IMR-90 (cell line): ENCODE data around the gene SLC52A1. TPM values are rescaled to one million over a fixed set of nuclear protein-coding genes. Genes with fewer than 3 reads are reported as not detected.

Experiments
- ATAC-seq: fragments of 200-7000 bp; cut with Tn5 transposase; 2 replicates; pipeline ENCODE4 v1.9.1; 2020; ENCODE audit warnings: low read depth, mild to moderate bottlenecking, moderate library complexity
- BruUV-seq: library from RNA; stranded (reverse); fragments of 400-500 nt; replicated peaks from 2 replicates; lab custom pipeline; 2021; lab: Mats Ljungman, UMichigan
- CTCF ChIA-PET: fragments of 300-600 bp; formaldehyde crosslinking; extraction: SDS; loops from one replicate; lab custom pipeline; 2021; ENCODE audit warnings: antibody characterized with exemption; lab: Yijun Ruan, JAX
- POLR2A ChIA-PET: fragments of 300-600 bp; sonication (Branson Sonifier 250); formaldehyde crosslinking; loops from one replicate; lab custom pipeline; 2022; ENCODE audit warnings: antibody characterized with exemption; ENCODE audit not compliant: unreplicated experiment; lab: Charles Lee
- DNase-seq: peaks from one replicate; pipeline ENCODE4 v3.0.0; 2013
- H2AFZ ChIP-seq: replicated peaks from 2 replicates; pipeline ENCODE3; 2013; ENCODE audit warnings: low read length, mild to moderate bottlenecking; ENCODE audit not compliant: poor library complexity
- H2AK5ac ChIP-seq: 2 replicates; pipeline ENCODE4 v1.6.1; 2013; ENCODE audit warnings: low read depth, low read length, inconsistent platforms
- H2AK9ac ChIP-seq: replicated peaks from 2 replicates; pipeline ENCODE3; 2013; ENCODE audit warnings: mild to moderate bottlenecking, low read depth, low read length, moderate library complexity; ENCODE audit not compliant: poor library complexity
- H2BK120ac ChIP-seq: 2 replicates; pipeline ENCODE4 v1.6.1; 2013; ENCODE audit warnings: low read depth, low read length, inconsistent platforms
- H2BK15ac ChIP-seq: 3 replicates; pipeline ENCODE4 v1.6.1; 2013; ENCODE audit warnings: low read depth, low read length, inconsistent platforms
- H2BK20ac ChIP-seq: 2 replicates; pipeline ENCODE4 v1.6.1; 2013; ENCODE audit warnings: low read depth, mild to moderate bottlenecking, inconsistent platforms, low read length, moderate library complexity
- H2BK5ac ChIP-seq: 2 replicates; pipeline ENCODE4 v1.6.1; 2013; ENCODE audit warnings: mild to moderate bottlenecking, low read depth, low read length, inconsistent platforms; ENCODE audit not compliant: poor library complexity, severe bottlenecking
- H3K14ac ChIP-seq: replicated peaks from 2 replicates; pipeline ENCODE4 v1.6.1; 2013; ENCODE audit warnings: low read depth, low read length, inconsistent platforms
- H3K18ac ChIP-seq: 2 replicates; pipeline ENCODE4 v1.6.1; 2013; ENCODE audit warnings: low read depth, low read length, control low read depth
- H3K23ac ChIP-seq: 2 replicates; pipeline ENCODE4 v1.6.1; 2013; ENCODE audit warnings: low read depth, low read length, inconsistent platforms
- H3K27ac ChIP-seq: 2 replicates; pipeline ENCODE4 v1.5.1; 2013; ENCODE audit warnings: mild to moderate bottlenecking, control low read depth, low read length; ENCODE audit not compliant: insufficient read depth
- H3K27me3 ChIP-seq: 2 replicates; pipeline ENCODE4 v1.6.1; 2013; ENCODE audit warnings: low read length; ENCODE audit not compliant: control insufficient read depth, insufficient read depth
- H3K36me3 ChIP-seq: 2 replicates; pipeline ENCODE4 v1.6.1; 2013; ENCODE audit warnings: low read length, mixed read lengths; ENCODE audit not compliant: control insufficient read depth, insufficient read depth
- H3K4ac ChIP-seq: 2 replicates; pipeline ENCODE4 v1.6.1; 2013; ENCODE audit warnings: low read depth, low read length, inconsistent platforms
- H3K4me1 ChIP-seq: 2 replicates; pipeline ENCODE4 v1.6.1; 2013; ENCODE audit warnings: low read length, mixed read lengths; ENCODE audit not compliant: control insufficient read depth, insufficient read depth
- H3K4me2 ChIP-seq: 2 replicates; pipeline ENCODE4 v1.6.1; 2013; ENCODE audit warnings: low read depth, mild to moderate bottlenecking, control low read depth, low read length, moderate library complexity
- H3K4me3 ChIP-seq: 2 replicates; pipeline ENCODE4 v1.5.1; 2013; ENCODE audit warnings: low read depth, mild to moderate bottlenecking, control low read depth, low read length, moderate library complexity; ENCODE audit not compliant: insufficient read depth
- H3K56ac ChIP-seq: 2 replicates; pipeline ENCODE4 v1.6.1; 2013; ENCODE audit warnings: low read length, inconsistent platforms; ENCODE audit not compliant: insufficient read depth; ENCODE audit errors: extremely low read depth
- H3K79me1 ChIP-seq, 2 experiments: 2 replicates each; pipeline ENCODE4 v1.6.1; 2013; ENCODE audit warnings: low read length in 2 of 2, inconsistent platforms in 1 of 2, low read depth in 1 of 2
- H3K9ac ChIP-seq: 2 replicates; pipeline ENCODE4 v1.6.1; 2013; ENCODE audit warnings: low read depth, low read length, control low read depth
- H3K9me1 ChIP-seq: 2 replicates; pipeline ENCODE4 v1.6.1; 2013; ENCODE audit warnings: low read length, inconsistent platforms; ENCODE audit not compliant: insufficient read depth
- H3K9me3 ChIP-seq: 2 replicates; pipeline ENCODE4 v1.6.1; 2013; ENCODE audit warnings: low read length; ENCODE audit not compliant: control insufficient read depth, insufficient read depth
- H4K20me1 ChIP-seq: 2 replicates; pipeline ENCODE4 v1.6.1; 2013; ENCODE audit warnings: low read length, inconsistent platforms; ENCODE audit not compliant: insufficient read depth
- H4K5ac ChIP-seq: 2 replicates; pipeline ENCODE4 v1.6.1; 2013; ENCODE audit warnings: mild to moderate bottlenecking, low read depth, low read length, control low read depth
- H4K8ac ChIP-seq, 2 experiments: 2 replicates each; pipeline ENCODE4 v1.6.1; 2013; ENCODE audit warnings: low read depth in 2 of 2, low read length in 2 of 2, control low read depth in 1 of 2, inconsistent platforms in 1 of 2
- H4K91ac ChIP-seq: 2 replicates; pipeline ENCODE4 v1.6.1; 2013; ENCODE audit warnings: low read depth, low read length, inconsistent platforms; ENCODE audit not compliant: insufficient read depth
- BHLHE40 ChIP-seq: fragments of 150-350 bp; IDR thresholded peaks from 2 replicates; pipeline ENCODE4 v1.6.1; 2016; ENCODE audit warnings: mild to moderate bottlenecking, low read depth, low read length
- CEBPB ChIP-seq: IDR thresholded peaks from 2 replicates; pipeline ENCODE4 v1.6.1; 2012; ENCODE audit warnings: low read depth, low read length, improper control_type of control experiment
- CHD1 ChIP-seq: IDR thresholded peaks from 2 replicates; pipeline ENCODE4 v1.6.1; 2012; ENCODE audit warnings: low read depth, low read length, improper control_type of control experiment
- FOS ChIP-seq: fragments of 150-350 bp; IDR thresholded peaks from 2 replicates; pipeline ENCODE4 v1.6.1; 2016; ENCODE audit warnings: low read depth, low read length
- MAFK ChIP-seq: IDR thresholded peaks from 2 replicates; pipeline ENCODE4 v1.6.1; 2012; ENCODE audit warnings: low read depth, low read length, improper control_type of control experiment
- MAZ ChIP-seq: IDR thresholded peaks from 2 replicates; pipeline ENCODE4 v1.6.1; 2012; ENCODE audit warnings: low read depth, mild to moderate bottlenecking, low read length, improper control_type of control experiment, moderate library complexity, borderline replicate concordance
- MXI1 ChIP-seq: IDR thresholded peaks from 2 replicates; pipeline ENCODE4 v1.6.1; 2012; ENCODE audit warnings: low read depth, mild to moderate bottlenecking, low read length, moderate library complexity, borderline replicate concordance
- NFE2L2 ChIP-seq: fragments of 150-350 bp; IDR thresholded peaks from 2 replicates; pipeline ENCODE4 v1.6.1; 2016; ENCODE audit warnings: low read depth, mild to moderate bottlenecking, low read length
- POLR2A ChIP-seq: IDR thresholded peaks from 2 replicates; pipeline ENCODE4 v1.6.1; 2012; ENCODE audit warnings: mild to moderate bottlenecking, low read depth, low read length
- RAD21 ChIP-seq: IDR thresholded peaks from 2 replicates; pipeline ENCODE4 v1.6.1; 2012; ENCODE audit warnings: low read length, improper control_type of control experiment
- RCOR1 ChIP-seq: IDR thresholded peaks from 2 replicates; pipeline ENCODE4 v1.6.1; 2012; ENCODE audit warnings: mild to moderate bottlenecking, low read length, improper control_type of control experiment; ENCODE audit not compliant: insufficient replicate concordance
- RFX5 ChIP-seq: IDR thresholded peaks from 2 replicates; pipeline ENCODE4 v1.8.0; 2012; ENCODE audit warnings: low read depth, mild to moderate bottlenecking, low read length, moderate library complexity
- SMC3 ChIP-seq: fragments of 150-350 bp; IDR thresholded peaks from 2 replicates; pipeline ENCODE4 v1.6.1; 2016; ENCODE audit warnings: low read depth, mild to moderate bottlenecking, antibody characterized with exemption, low read length, moderate library complexity
- WGBS, 2 experiments: methylation state at CpG; one replicate each; pipeline versions ENCODE4 v1.1.5 to v1.1.7; 2013; ENCODE audit warnings: missing lambda C conversion rate in 2 of 2; ENCODE audit not compliant: insufficient read length in 1 of 2; ENCODE audit errors: extremely low coverage in 2 of 2; 5-methylcytosine and 5-hydroxymethylcytosine counted together
- dilution Hi-C: fragments of 300-500 bp; cut with HindIII; formaldehyde crosslinking; loops from one replicate; pipeline ENCODE4 v1.14.3; 2018; ENCODE audit warnings: low sequenced_read_pairs; ENCODE audit not compliant: unreplicated experiment
- in situ Hi-C: fragments of 300-500 bp; cut with MboI; formaldehyde crosslinking; loops from 3 replicates; pipeline ENCODE4 v1.14.3; 2019; ENCODE audit warnings: low sequenced_read_pairs, inconsistent platforms, mixed read lengths
- intact Hi-C: fragments of 100-400 bp; cut with micrococcal nuclease; formaldehyde crosslinking; loops from 2 replicates; pipeline ENCODE4 v1.10.0; 2022
- polyA plus RNA-seq, 3 experiments: library from polyadenylated mRNA; depleted of rRNA; stranded (reverse); fragments of >200 nt; gene quantifications; 2 replicates each; pipeline ENCODE4 v1.2.3, GENCODE V29; 2012; ENCODE audit warnings: low replicate concordance in 1 of 3
- total RNA-seq: library from RNA; depleted of rRNA; stranded (reverse); fragments of >200 nt; gene quantifications from 2 replicates; pipeline ENCODE4 v1.2.3, GENCODE V29; 2012
- TF ChIP-seq, protein P1 (sequence below): fragments of 150-350 bp; IDR thresholded peaks from 2 replicates; pipeline ENCODE4 v1.6.1; 2016; ENCODE audit warnings: low read depth, mild to moderate bottlenecking, low read length, moderate library complexity, borderline replicate concordance
- TF ChIP-seq, protein P2 (sequence below): conservative IDR thresholded peaks from 2 replicates; pipeline ENCODE4 v1.5.1; 2012; ENCODE audit warnings: mild to moderate bottlenecking, low read depth, low read length, improper control_type of control experiment

The SLC52A1 gene
- total and polyA plus RNA-seq, 2 of the 4 experiments (the other 2 are of a cell fraction) = not detected

DNA sequence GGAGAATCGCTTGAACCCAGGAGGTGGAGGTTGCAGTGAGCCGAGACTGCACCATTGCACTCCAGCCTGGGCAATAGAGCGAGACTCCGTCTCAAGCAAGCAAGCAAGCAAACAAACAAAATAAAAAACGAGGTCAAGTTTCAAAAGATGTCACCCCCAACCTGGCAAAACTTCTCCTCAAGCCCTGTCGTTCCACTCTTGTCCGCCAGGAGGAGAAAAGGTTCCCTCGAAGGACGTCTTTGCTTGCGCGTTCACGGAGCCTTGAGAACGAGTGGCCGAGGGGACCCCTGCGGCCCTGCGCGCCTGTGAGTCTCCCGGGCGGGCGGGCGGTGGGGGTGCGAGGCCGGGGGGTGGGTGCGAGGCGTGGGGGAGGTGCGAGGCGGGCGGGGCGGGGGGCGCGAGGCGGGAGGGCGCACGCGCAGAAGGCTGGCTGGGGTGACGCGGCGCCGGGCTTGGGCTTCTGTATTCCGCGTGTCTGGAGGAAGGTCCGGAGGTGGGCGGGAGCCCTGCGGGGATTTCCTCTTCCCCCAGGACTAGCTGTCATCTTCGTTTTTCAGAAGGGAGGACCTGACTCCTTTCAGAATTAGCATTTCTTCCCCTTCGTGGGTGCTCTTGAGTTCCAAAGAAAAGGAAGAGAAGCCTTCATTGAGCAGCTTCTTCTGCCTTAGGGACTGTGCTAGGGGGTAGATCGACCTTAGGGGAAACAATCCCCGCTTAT is 3.7 kb downstream of the SLC52A1 start:
- H3K4ac ChIP-seq = peak overlapping the region; percentile 79
- no peak overlapping the region for H2AK5ac ChIP-seq
- TF ChIP-seq RCOR1 (no peak), FOS (no peak), MAFK (no peak), SMC3 (peak; percentile 67), NFE2L2 (no peak), POLR2A (no peak), MAZ (peak; percentile 32; the same call in 1 of the 2 replicates), RAD21 (peak; percentile 54), CEBPB (no peak), BHLHE40 (no peak), MXI1 (0 out of 2 replicates have a peak, but pooled peaks have one; percentile 36), CHD1 (no peak), RFX5 (no peak)
- TF ChIP-seq, protein P1, sequence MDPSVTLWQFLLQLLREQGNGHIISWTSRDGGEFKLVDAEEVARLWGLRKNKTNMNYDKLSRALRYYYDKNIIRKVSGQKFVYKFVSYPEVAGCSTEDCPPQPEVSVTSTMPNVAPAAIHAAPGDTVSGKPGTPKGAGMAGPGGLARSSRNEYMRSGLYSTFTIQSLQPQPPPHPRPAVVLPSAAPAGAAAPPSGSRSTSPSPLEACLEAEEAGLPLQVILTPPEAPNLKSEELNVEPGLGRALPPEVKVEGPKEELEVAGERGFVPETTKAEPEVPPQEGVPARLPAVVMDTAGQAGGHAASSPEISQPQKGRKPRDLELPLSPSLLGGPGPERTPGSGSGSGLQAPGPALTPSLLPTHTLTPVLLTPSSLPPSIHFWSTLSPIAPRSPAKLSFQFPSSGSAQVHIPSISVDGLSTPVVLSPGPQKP = no peak
- TF ChIP-seq, protein P2, sequence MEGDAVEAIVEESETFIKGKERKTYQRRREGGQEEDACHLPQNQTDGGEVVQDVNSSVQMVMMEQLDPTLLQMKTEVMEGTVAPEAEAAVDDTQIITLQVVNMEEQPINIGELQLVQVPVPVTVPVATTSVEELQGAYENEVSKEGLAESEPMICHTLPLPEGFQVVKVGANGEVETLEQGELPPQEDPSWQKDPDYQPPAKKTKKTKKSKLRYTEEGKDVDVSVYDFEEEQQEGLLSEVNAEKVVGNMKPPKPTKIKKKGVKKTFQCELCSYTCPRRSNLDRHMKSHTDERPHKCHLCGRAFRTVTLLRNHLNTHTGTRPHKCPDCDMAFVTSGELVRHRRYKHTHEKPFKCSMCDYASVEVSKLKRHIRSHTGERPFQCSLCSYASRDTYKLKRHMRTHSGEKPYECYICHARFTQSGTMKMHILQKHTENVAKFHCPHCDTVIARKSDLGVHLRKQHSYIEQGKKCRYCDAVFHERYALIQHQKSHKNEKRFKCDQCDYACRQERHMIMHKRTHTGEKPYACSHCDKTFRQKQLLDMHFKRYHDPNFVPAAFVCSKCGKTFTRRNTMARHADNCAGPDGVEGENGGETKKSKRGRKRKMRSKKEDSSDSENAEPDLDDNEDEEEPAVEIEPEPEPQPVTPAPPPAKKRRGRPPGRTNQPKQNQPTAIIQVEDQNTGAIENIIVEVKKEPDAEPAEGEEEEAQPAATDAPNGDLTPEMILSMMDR = peak; percentile 73

More for the DNA sequence above, 3.7 kb downstream of the SLC52A1 start:
- ChIA-PET POLR2A (no interaction called here), CTCF (interaction anchor here (1.4 kb wide), 1 partner anchor 31 kb away, joined by 10 read pairs; no protein-coding TSS in a partner anchor)
- Histone ChIP-seq H3K79me1 (no peaks in the 10 kb centered on the region), H4K5ac (peak overlapping the region; percentile 61), H3K4me2 (peak overlapping the region; percentile 85), H2BK20ac (no peak overlapping the region), H3K27ac (no peak overlapping the region), H3K9me3 (no peaks in the 10 kb centered on the region), H2AK9ac (peak overlapping the region; percentile 15), H3K9me1 (no peaks in the 10 kb centered on the region; the same call in 1 of the 2 replicates), H2BK5ac (no peak overlapping the region), H4K8ac (peak overlapping the region; percentile 77; a peak in 3 of 4 replicates), H3K14ac (peak overlapping the region; percentile 57; the same call in 1 of the 2 replicates), H4K91ac (no peak overlapping the region), H2AFZ (peak overlapping the region; percentile 94), H2BK15ac (no peak overlapping the region), H3K18ac (peak overlapping the region; percentile 6; the same call in 1 of the 2 replicates), H3K4me1 (no peaks in the 10 kb centered on the region), H3K4me3 (peak overlapping the region; percentile 38), H3K27me3 (peaks cover 8% of the 10 kb centered on the region), H2BK120ac (0 out of 2 replicates have a peak overlapping the region, but pooled peaks have one; percentile 45), H3K9ac (peak overlapping the region; percentile 60), H3K23ac (peak overlapping the region; percentile 89; the same call in 1 of the 2 replicates), H3K36me3 (no peaks in the 10 kb centered on the region), H3K56ac (no peak overlapping the region), H4K20me1 (no peaks in the 10 kb centered on the region)
- no TSS peak for BruUV-seq
- 25% methylated on average over 2 of the region's 48 CpGs; no CpG with 5 or more reads in 1 of the 2 experiments for WGBS, 2 experiments
- intact Hi-C loops = loop anchor here (1.0 kb wide), 1 partner anchor 31 kb away; no protein-coding TSS in a partner anchor
- DNase-seq (peak; percentile 73), ATAC-seq (peak; percentile 86)
- in situ Hi-C loops = no loop called here
- dilution Hi-C loops = no loop called here
